Transverse colon (tissue), 4 donors: Measurements from ENCODE around the gene RABEP2. TPM values are rescaled to one million over a fixed set of nuclear protein-coding genes. Genes with fewer than 3 reads are reported as not detected.

Source experiments
- DNase-seq: peaks from one replicate; pipeline ENCODE4 v3.0.0-alpha.2; 2019
- H3K27ac ChIP-seq, 4 donors: fragments of 200-600 bp; sonication (generic); 2 replicates each; pipeline ENCODE4 v1.5.1; 2016 to 2018; ENCODE audit warnings: inconsistent platforms in 4 of 4
- H3K27me3 ChIP-seq: fragments of 200-600 bp; sonication (generic); 2 replicates; pipeline ENCODE4 v1.5.1; 2017; ENCODE audit warnings: inconsistent platforms
- H3K36me3 ChIP-seq, 4 donors: fragments of 200-600 bp; sonication (generic); 2 replicates each; pipeline ENCODE4 v1.5.1; 2017 to 2019; ENCODE audit warnings: inconsistent platforms in 4 of 4
- H3K4me1 ChIP-seq, 4 donors: fragments of 200-600 bp; sonication (generic); 2 replicates each; pipeline ENCODE4 v1.5.1; 2017 to 2020; ENCODE audit warnings: inconsistent platforms in 4 of 4
- H3K4me3 ChIP-seq, 4 donors: fragments of 200-600 bp; sonication (generic); 1 replicate in 1 of 4; 2 replicates in 3 of 4; pipeline versions ENCODE4 v1.5.1 to v1.6.1; 2017 to 2019; ENCODE audit warnings: inconsistent platforms in 4 of 4
- H3K9me3 ChIP-seq, 2 donors: fragments of 200-600 bp; sonication (generic); 2 replicates each; pipeline ENCODE4 v1.5.1; 2017 to 2019; ENCODE audit warnings: inconsistent platforms in 2 of 2
- CTCF ChIP-seq, 5 experiments: fragments of 200-600 bp in 3 of 5; fragments of 450-650 bp in 2 of 5; sonication (generic) in 3 of 5; IDR thresholded peaks; 1 replicate in 2 of 5; 2 replicates in 3 of 5; pipeline ENCODE4 v1.5.1; 2016 to 2017; ENCODE audit warnings: antibody characterized with exemption in 5 of 5, inconsistent platforms in 3 of 5, mild to moderate bottlenecking in 2 of 5, moderate library complexity in 1 of 5
- EP300 ChIP-seq: sonication (generic); formaldehyde crosslinking; IDR thresholded peaks from one replicate; pipeline ENCODE4 v1.6.1; 2017; ENCODE audit warnings: antibody characterized with exemption, low read depth
- POLR2A ChIP-seq: fragments of 450-650 bp; IDR thresholded peaks from one replicate; pipeline ENCODE4 v1.6.1; 2016; ENCODE audit warnings: antibody characterized with exemption, mild to moderate bottlenecking, moderate library complexity
- POLR2AphosphoS5 ChIP-seq, 3 donors: sonication (generic); formaldehyde crosslinking; IDR thresholded peaks; one replicate each; pipeline ENCODE4 v1.6.1; 2016; ENCODE audit warnings: antibody characterized with exemption in 3 of 3
- whole genome bisulfite sequencing, 2 donors: methylation state at CpG; one replicate each; pipeline ENCODE4 v1.1.5; 2018; ENCODE audit warnings: low coverage in 1 of 2; 5-methylcytosine and 5-hydroxymethylcytosine counted together
- in situ Hi-C, 4 donors: fragments of 200-750 bp; cut with MboI; loops; one replicate each; pipeline versions ENCODE4 v1.15.0 to v1.15.1; 2017; ENCODE audit warnings: low sequenced_read_pairs in 3 of 4, low pct_ligation_motif_present in 1 of 4, low pct_unique_long_range_greater_than_20kb in 1 of 4
- intact Hi-C: fragments of 100-400 bp; cut with DNase I; formaldehyde crosslinking; loops from one replicate; pipeline ENCODE4 v1.15.1; 2023; ENCODE audit warnings: low total_unique reads
- total RNA-seq, 4 donors: library from RNA; depleted of rRNA; stranded (reverse); fragments of >200 nt; gene quantifications; one replicate each; pipeline ENCODE4 v1.1.0, GENCODE V29; 2016

Gene RABEP2
- total RNA-seq, 4 donors from 2014 or later: 57.1 to 182 (median 130) TPM

DNA sequence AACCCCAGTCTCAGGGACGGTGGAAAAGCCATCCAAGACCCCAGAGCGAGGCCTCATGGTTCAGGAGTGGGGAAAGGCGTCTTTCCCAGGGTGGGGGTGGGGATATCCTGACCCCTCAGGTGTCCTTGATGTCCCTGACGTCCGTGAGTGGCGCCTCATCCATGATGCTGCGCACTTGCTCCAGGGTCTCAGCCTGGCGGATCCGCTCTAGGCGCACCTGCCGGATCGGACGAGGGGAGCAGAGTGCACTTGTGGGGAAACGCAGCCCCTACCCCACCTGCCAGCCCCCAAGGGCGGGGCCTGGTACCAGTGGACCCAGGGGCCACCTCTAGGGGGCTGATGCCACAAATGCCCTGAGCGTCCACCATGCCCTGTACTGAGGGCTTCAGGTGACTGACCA lies 20.2 kb downstream of the RABEP2 start:
- H3K4me3 ChIP-seq: no peak overlapping the region
- no peaks in the 10 kb centered on the region for H3K9me3 ChIP-seq
- WGBS, 2 donors: 88% methylated on average over 4 of the region's 16 CpGs; no CpG with 5 or more reads in 1 of the 2 donors
- TF ChIP-seq EP300 (no peak), POLR2A (no peak), POLR2AphosphoS5 (IDR thresholded peaks at IDR 0.05) (no peak), CTCF (IDR thresholded peaks at IDR 0.05) (no peak)
- H3K27ac ChIP-seq: no peak overlapping the region
- no peak for DNase-seq
- in situ Hi-C loops (no loop called here), intact Hi-C loops (no loop called here)
- no peaks in the 10 kb centered on the region for H3K27me3 ChIP-seq
- H3K4me1 ChIP-seq: no peaks in the 10 kb centered on the region
- peaks cover 0 to 25% (median 10%) of the 10 kb centered on the region in 4 donors for H3K36me3 ChIP-seq

DNA sequence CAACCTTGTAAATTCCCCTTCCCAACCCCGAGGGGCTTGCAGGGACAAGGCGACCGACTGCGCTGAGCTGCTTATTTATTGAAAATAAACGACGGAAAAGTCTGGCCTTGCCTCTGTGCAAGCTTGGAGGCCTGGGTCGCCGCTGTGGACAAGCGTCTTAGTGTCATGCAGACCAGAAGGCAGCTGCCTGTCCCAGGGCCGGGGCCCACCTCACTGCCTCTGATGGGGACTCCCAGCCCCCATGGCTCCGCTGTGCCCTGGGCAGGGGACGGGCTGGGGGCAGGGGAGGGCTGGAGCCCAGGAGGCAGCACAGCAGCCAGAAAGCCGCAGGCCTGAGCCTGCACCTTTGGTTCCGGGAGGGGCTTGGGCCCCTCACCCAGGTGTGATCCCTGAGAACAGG lies 20.7 kb downstream of the RABEP2 start:
- 83% methylated on average over 11 of the region's 14 CpGs; no CpG with 5 or more reads in 1 of the 2 donors for WGBS, 2 donors
- no peaks in the 10 kb centered on the region for H3K9me3 ChIP-seq
- DNase-seq: no peak
- in situ Hi-C loops: no loop called here
- H3K27me3 ChIP-seq: no peaks in the 10 kb centered on the region
- peaks cover 0 to 25% (median 10%) of the 10 kb centered on the region in 4 donors for H3K36me3 ChIP-seq
- intact Hi-C loops: no loop called here
- H3K4me3 ChIP-seq: no peak overlapping the region
- no peak overlapping the region for H3K27ac ChIP-seq
- no peaks in the 10 kb centered on the region for H3K4me1 ChIP-seq
- TF ChIP-seq POLR2AphosphoS5 (IDR thresholded peaks at IDR 0.05): no peak

DNA sequence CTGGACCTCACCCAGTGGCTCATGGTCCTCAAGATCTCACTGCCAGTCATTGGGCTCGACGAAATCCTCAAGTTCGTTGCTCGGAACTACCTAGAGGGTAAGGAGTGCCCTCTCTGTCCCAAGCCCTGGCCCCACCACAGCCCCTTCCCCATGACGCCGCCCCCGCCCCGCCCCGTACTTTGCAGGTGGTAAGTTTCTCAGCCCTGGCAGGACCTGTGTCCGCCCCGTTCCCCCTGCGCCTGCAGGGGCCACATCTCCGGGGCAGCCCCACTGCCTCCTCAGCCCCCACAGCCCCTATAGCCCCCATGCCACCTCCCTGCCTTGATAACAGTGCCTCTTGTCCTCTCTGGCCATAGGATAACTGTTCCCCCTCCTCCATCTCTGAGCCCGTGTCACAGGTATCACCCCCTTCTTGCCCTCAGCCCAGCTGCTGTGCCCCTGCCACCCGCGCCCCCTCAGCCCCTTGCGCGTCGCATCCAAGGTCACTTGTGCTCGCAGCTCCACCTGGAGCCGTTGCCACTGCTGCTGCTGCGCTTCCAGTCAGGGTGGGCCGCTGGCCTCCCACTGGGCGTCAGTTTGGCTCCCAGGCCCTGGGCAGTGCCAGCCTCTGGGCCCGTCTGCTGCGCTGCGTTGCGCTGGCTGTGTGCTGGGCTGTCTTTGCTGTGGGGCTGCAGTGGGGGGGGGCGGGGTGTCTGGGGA lies 21.5 kb downstream of the RABEP2 start:
- intact Hi-C loops (no loop called here), in situ Hi-C loops (no loop called here)
- H3K4me1 ChIP-seq: no peaks in the 10 kb centered on the region
- no peak for DNase-seq
- TF ChIP-seq EP300: no peak
- no peak for TF ChIP-seq POLR2AphosphoS5 (IDR thresholded peaks at IDR 0.05)
- TF ChIP-seq CTCF (IDR thresholded peaks at IDR 0.05): no peak
- TF ChIP-seq POLR2A: no peak
- 89% methylated on average over 25 of the region's 29 CpGs; no CpG with 5 or more reads in 1 of the 2 donors for WGBS, 2 donors
- H3K36me3 ChIP-seq: peaks cover 0 to 23% (median 9%) of the 10 kb centered on the region in 4 donors
- H3K9me3 ChIP-seq: no peaks in the 10 kb centered on the region
- no peaks in the 10 kb centered on the region for H3K27me3 ChIP-seq
- no peak overlapping the region for H3K27ac ChIP-seq
- no peak overlapping the region for H3K4me3 ChIP-seq

DNA sequence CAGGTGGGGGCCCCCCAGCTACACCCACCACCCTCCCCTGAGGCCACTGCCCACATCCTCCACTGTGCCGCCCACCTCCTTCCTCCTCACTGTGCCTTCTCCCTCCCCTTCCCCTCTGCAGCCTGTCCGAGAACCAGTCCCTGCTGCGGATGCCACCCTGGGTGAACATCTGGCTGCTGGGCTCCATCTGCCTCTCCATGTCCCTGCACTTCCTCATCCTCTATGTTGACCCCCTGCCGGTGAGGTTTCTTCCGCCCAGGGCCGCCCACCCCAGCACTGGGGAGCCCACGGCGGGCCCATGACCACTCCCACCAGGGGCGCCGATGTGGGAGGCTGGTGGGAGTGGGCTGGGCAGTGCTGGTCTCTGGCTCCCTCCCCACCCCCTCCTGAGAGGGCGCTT lies 22.1 kb downstream of the RABEP2 start:
- intact Hi-C loops: no loop called here
- TF ChIP-seq POLR2AphosphoS5 (IDR thresholded peaks at IDR 0.05): no peak
- TF ChIP-seq EP300: no peak
- TF ChIP-seq CTCF (IDR thresholded peaks at IDR 0.05): no peak
- TF ChIP-seq POLR2A: no peak
- no peak overlapping the region for H3K4me3 ChIP-seq
- peaks cover 0 to 17% (median 7%) of the 10 kb centered on the region in 4 donors for H3K36me3 ChIP-seq
- in situ Hi-C loops: no loop called here
- H3K27ac ChIP-seq: no peak overlapping the region
- H3K9me3 ChIP-seq: no peaks in the 10 kb centered on the region
- WGBS, 2 donors: 73 to 83% methylated on average over 1 to 8 of the region's 11 CpGs
- no peak for DNase-seq
- no peaks in the 10 kb centered on the region for H3K4me1 ChIP-seq
- H3K27me3 ChIP-seq: no peaks in the 10 kb centered on the region

- Histone ChIP-seq H3K27me3 (no peaks in the 10 kb centered on the region), H3K4me1 (no peaks in the 10 kb centered on the region), H3K4me3 (no peak overlapping the region), H3K27ac (no peak overlapping the region), H3K9me3 (no peaks in the 10 kb centered on the region), H3K36me3 (peaks cover 0 to 13% (median 6%) of the 10 kb centered on the region in 4 donors)
- intact Hi-C loops: no loop called here
- no peak for DNase-seq
- WGBS, 2 donors: 87% methylated on average over 15 of the region's 15 CpGs; no CpG with 5 or more reads in 1 of the 2 donors
- in situ Hi-C loops: no loop called here
- TF ChIP-seq CTCF (IDR thresholded peaks at IDR 0.05): no peak
- TF ChIP-seq EP300: no peak
- TF ChIP-seq POLR2AphosphoS5 (IDR thresholded peaks at IDR 0.05): no peak
- no peak for TF ChIP-seq POLR2A
These were observed 23.2 kb downstream of the RABEP2 start for GRCh38 chr16:28901862-28902261.
